HG03060 (cell line): ENCODE measurements around the gene PCDHGA4.
"Not testable (repeated sequence)": the region's sequence is repeated elsewhere in the genome, so short reads cannot be mapped to it uniquely, and the experiment has no call there.

Experiments
- ATAC-seq: cut with Tn5 transposase; IDR thresholded peaks from one replicate; pipeline ENCODE4 v1.9.1; 2021; ENCODE audit warnings: low read depth, moderate number of reproducible peaks; ENCODE audit not compliant: unreplicated experiment

The PCDHGA4 gene

GRCh38 chr5:141346017-141346416, 8.8 kb upstream of the PCDHGA4 start:
- ATAC-seq, result not testable (repeated sequence)

GRCh38 chr5:141349917-141350619, 4.8 kb upstream of the PCDHGA4 start, which contains the start of gene PCDHGB1:
PCDHGB1 (plus strand) TSS chr5:141350099; CDS start chr5:141350261, 162 bp downstream.
- no peak for ATAC-seq

- ATAC-seq, result no peak
Measured at GRCh38 chr5:141351591-141351990, 3.2 kb upstream of the PCDHGA4 start.

- no peak for ATAC-seq
Measured at GRCh38 chr5:141355641-141356040, 820 bp downstream of the PCDHGA4 start.

GRCh38 chr5:141356133-141356532, 1.3 kb downstream of the PCDHGA4 start:
- ATAC-seq, result no peak

GRCh38 chr5:141356950-141357349, 2.1 kb downstream of the PCDHGA4 start:
- no peak for ATAC-seq

- ATAC-seq, result no peak
Measured at GRCh38 chr5:141359790-141360426, 5.1 kb downstream of the PCDHGA4 start, which contains the start of gene PCDHGB2. PCDHGB2 (plus strand) TSS chr5:141359994; CDS start chr5:141360136, 142 bp downstream.

GRCh38 chr5:141360685-141361084, 5.9 kb downstream of the PCDHGA4 start:
- no peak for ATAC-seq

GRCh38 chr5:141362719-141363118, 7.9 kb downstream of the PCDHGA4 start:
- ATAC-seq, result no peak

GRCh38 chr5:141363952-141364660, 9.3 kb downstream of the PCDHGA4 start, which contains the start of gene PCDHGA5:
PCDHGA5 (plus strand) TSS chr5:141364162; CDS start chr5:141364331, 169 bp downstream.
- ATAC-seq, result no peak

- no peak for ATAC-seq
Measured at GRCh38 chr5:141366016-141366896, 11.4 kb downstream of the PCDHGA4 start.

GRCh38 chr5:141369994-141370848, 15.4 kb downstream of the PCDHGA4 start, which contains the start of gene PCDHGB3:
PCDHGB3 (plus strand) TSS chr5:141370242; CDS start chr5:141370395, 153 bp downstream.
- ATAC-seq, result peak; percentile 88

GRCh38 chr5:141371572-141372475, 17.0 kb downstream of the PCDHGA4 start:
- ATAC-seq, result no peak

- ATAC-seq, result no peak
Measured at GRCh38 chr5:141373673-141374317, 19.0 kb downstream of the PCDHGA4 start, which contains the start of gene PCDHGA6. PCDHGA6 (plus strand) TSS chr5:141373891; CDS start chr5:141374084, 193 bp downstream.

- ATAC-seq, result no peak
Measured at GRCh38 chr5:141374627-141375026, 19.8 kb downstream of the PCDHGA4 start.

- not testable (repeated sequence) for ATAC-seq
Measured at GRCh38 chr5:141375444-141376155, 20.8 kb downstream of the PCDHGA4 start.
